Amniotic epithelial cell (primary cell): ENCODE data around the gene DIP2A.
"Not testable (repeated sequence)": the region's sequence is repeated elsewhere in the genome, so short reads cannot be mapped to it uniquely, and the experiment has no call there.

Source experiments
- DNase-seq: peaks from one replicate; pipeline ENCODE4 v3.0.0-alpha.2; 2010; ENCODE audit warnings: low read depth

Gene DIP2A

DNA sequence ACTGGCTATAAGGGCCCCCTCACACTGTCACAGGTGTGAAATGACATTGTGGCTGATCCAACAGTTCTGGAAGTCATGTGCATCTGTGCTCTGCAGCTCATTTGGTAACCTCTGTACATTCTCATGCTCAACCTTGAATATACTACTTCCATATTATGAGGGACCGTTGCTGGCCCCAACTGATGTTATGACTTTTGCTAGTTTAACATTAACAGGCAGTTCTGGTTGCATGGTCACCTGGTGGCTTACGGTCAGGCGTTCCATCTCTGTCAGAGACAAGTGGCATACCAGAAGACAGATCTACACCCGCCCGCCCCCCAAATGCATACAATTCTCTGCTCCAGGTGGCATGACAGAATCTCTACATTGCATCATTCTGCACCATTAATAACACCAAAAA lies 6.0 kb upstream of the DIP2A start:
- no peak for DNase-seq

DNA sequence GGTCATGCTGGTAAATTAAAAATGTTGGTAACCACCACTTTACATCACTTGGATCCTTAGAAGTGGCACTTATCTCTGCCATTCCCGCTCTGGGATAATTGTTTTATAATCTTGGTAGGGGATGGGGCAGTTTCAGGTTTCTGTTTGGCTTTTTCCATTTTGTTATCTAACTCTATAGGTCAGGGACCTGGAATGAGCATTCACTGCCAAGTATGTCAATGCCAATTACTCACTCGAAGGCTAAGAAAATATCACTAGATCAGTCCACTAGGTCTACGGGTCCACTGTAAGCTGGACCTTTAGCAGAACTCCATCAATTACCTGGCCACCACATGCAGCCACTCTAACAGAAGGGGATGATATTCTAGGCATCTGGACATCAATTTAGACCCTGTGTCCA lies 4.5 kb upstream of the DIP2A start:
- no peak for DNase-seq

DNA sequence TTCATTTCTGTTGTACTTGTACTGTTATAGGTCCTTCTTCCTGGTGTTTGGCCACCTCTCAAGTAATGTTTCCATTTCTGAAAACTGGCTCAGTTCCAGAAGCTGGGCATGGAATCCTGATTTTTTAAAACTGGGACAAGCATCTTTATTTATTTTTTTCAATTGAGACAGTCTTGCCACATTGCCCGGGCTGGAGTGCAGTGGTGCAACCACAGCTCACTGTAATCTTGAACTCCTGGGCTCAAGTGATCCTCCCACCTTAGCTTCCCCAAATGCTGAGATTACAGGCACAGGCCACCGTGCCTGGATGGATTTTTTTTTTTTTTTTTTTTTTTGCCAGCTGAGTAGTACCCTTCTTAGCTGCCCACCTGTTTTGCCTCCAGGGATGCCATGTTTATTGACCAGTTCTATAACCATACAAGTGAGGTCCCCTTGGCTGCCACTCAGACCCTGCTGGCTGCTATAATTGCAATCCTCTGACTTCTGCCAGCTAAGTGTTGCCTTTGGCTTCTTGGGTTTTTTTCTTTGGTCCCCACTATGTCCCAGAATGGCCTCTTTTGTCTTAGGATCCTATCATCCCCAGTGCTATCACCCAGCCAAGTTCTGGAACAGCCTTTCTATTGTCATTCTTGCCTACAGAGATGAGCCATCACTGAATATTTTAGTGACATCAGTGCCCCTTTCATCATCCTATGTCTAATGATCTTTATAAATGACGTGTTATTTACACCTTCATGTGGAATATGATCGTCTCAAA lies 3.9 kb upstream of the DIP2A start:
- peak; percentile 19 for DNase-seq

DNA sequence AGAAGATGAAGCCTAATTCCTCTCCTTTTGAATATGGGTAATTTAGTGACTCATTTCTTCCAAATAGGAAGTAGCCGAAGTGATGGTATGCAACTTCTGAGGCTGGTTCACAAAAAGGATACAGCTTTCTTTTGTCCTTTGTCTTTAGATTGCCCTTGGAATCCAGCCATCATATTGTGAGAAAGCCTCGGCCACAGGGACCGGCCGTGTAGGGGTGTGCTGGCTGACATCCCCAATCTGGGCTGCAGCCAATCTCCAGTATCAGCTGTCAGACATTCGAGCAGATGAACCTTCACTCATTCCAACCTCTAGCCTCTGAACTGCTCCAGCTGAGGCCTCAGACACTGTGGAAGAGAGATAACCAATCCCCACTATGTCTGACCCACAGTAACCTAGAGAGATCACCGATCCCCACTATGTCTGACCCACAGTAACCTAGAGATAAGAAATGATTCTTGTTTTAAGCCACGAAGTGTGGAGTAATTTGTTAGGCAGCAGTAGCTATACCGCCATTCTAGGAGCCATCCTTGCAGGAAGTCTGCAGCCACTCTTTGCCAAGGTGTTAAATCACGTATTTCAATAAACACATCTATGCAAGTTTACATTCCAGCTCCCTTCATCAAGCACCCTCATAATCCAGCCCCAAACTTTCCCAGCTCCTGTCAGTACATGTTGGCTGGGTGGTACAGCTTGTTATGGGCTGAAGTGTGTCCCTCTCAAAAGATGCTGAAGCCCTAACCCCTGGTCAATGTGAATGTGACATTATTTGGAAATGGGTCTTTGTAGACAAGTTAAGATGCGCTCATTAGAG lies 2.9 kb upstream of the DIP2A start:
- DNase-seq = peak; percentile 29

DNA sequence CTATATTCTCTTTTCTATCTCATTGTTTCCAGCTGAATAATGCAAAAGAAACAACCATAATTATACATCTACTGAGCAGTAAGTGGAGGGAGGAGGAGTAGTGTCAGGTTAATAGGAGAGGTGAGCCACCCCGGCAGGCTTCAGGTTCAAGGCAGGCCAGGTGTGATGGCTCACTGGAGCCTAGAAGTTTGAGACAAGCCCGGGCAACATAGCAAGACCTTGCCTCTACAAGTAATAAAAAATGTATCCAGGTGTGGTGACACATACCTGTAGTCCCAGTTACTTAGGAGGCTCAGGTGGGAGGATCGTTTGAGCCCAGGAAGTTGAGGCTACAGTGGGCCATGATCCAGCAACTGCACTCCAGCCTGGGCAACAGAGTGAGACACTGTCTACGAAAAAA lies 1.9 kb upstream of the DIP2A start:
- DNase-seq = no peak

DNA sequence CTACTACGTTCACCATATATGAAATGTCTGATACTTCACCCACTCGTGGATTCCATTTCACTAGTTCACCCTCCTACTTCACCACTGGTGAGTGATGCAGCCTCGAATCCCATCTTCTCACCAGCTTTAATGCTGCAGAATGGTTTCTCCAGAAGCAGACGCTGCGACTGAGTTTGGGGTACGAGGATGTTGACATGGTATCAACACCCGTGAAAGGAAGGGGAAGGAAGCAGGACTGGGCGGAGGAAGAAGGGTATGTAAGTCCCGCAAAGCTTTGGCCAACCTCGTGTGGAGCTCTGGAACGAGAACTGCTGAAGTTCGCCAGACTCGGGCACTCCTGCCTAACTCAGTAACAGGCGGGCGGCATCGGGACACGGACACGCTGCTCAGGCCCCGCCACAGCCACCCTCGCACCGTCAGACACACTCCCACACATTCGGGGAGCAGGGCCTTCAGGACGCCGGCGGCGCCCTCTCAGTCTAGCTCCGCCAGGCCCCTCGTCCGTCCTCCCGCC lies 833 bp upstream of the DIP2A start:
- peak; percentile 44 for DNase-seq

DNA sequence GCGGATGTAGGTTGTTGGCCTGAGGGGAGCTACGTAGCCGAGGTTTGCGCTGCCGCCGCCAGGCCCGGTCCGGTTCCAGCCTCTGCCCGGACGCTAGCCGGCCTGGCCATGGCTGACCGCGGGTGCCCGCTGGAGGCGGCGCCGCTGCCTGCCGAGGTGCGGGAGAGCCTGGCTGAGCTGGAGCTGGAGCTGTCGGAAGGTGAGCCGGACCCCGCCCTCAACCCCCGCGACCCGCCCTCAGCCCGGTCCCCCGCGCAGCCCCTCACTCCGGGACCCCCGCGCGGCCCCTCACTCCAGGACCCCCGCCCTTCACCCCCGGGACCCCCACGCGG lies 299 bp downstream of the DIP2A start:
- DNase-seq = no peak

DNA sequence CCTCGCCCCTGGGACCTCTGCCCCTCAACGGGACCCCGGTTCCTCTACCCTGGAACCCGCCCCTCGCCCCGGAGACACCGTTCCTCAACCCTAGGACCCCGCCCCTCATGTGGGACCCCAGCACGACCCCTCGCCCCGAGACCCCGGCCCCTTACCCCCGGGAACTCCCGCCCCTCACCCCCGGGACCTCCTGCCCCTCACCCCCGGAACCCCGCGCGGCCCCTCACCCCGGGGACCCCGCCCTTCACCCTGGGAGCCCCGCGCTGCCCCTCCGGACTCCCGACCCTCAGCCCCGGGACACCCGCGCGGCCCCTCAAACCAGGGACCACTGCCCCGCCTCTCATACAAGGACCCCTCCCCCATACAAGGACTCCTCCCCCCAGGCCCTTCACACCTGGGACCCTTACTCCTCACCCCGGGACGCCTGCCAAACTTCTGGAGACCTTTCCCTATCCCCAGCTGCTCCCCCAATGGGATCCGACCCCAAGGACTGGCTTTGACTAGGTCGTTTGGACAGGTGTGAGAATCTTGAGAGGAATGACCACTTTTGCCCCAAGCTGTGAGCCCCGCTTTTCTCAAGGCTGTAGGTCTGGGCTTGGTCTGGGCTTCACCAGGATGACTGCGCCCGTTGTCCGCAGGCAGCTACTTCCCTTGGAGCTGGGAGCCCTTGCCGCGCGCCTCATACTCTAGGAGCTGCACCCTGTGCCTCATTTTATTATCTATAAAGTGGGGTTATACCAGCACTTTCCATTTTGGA lies 843 bp downstream of the DIP2A start:
- peak; percentile 38 for DNase-seq

DNA sequence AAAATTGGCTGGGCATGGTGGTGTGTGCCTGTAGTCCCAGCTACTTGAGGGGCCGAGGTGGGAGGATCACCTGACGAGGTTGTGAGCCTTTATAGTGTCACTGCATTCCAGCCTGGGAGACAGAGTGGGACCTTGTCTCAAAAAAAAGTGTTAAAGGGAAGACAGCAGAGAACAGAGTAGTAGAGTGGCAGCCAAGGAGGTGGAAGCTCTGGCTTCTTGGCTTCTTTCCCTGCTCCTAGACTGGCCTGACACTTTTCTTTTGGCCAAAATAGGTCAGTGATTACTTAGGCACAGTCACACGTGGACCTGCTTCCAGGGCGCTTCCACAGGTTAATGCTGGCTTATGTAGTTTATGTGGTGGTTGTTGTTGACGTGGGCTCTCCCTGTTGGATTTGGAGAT lies 3.2 kb downstream of the DIP2A start:
- DNase-seq = no peak

DNA sequence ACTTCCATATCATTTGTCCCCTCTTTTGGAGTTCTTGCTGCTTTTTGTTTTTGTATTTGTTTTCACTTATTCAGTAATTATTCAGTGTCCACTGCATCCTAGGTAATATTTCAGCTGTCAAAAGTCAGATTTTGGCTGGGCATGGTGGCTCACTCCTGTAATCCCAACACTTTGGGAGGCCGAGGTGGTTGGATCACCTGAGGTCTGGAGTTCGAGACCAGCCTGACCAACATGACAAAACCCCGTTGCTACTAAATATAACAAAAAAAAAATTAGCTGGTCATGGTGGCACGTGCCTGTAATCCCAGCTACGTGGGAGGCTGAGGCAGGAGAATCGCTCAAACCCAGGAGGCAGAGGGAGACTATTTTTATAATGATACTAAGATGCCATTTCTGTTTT lies 6.5 kb downstream of the DIP2A start:
- DNase-seq = not testable (repeated sequence)

DNA sequence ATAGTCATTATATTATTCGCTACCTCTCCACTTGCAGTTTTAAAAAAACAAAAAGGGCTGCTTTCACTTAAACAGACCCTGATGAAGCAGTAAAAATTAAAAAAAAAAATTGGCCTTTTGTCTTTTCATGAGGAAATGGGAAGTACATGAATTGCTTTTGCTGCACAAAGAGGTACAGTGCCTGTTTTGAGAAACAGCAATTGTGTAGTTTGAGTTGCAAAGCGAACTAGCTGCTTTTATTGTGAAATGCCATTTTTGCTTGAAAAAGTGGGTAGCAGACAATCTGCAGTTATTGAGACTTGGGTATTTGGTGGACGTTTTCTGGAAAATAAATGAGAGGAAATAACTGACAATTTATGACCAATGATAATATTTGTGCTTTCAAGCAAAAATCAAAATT lies 7.0 kb downstream of the DIP2A start:
- no peak for DNase-seq

DNA sequence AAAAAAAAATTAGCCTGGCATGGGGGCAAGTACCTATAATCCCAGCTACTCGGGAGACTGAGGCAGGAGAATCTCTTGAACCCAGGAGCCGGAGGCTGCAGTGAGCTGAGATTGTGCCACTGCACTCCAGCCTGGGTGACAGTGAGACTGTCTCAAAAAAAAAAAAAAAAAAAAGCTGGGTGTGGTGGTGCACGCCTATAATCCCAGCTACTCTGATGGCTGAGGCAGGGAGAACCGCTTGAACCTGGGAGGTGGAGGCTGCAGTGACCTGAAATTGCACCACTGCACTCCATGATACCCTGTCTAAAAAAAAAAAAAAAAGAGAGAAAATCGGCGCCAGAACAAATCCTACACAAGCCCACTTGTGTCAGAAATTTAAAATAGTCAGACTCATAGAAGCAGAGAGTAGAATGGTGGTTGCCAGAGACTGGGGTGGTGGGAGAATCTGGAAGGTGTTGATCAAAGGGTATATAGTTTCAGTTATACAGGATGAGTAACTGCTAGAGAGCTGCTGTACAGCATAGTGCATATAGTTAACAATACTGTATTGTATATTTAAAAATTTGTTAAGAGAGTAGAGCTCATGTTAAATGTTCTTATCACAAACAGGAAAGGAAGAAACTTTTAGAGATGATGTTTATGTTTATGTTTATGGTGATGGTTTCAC lies 9.6 kb downstream of the DIP2A start:
- no peak for DNase-seq

DNA sequence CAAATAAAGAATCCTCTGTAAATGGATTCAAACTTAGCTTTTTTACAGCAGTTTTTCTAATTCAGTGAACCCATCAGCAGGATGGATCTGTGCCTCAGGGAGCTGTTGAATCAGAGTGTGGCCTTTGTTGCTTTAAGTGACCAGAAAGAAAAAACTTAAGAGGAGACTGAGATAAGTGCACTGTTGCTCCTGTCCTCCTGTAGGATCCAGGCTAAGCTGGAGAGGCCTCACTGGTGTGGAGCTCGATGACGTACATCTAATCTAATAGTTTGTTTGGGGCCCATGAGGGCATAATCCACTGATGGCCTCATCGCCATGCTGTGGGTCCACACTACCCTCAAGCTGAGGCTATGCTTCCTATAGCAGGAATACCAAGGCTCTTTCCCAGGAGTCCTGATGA lies 10.6 kb downstream of the DIP2A start:
- DNase-seq = no peak

DNA sequence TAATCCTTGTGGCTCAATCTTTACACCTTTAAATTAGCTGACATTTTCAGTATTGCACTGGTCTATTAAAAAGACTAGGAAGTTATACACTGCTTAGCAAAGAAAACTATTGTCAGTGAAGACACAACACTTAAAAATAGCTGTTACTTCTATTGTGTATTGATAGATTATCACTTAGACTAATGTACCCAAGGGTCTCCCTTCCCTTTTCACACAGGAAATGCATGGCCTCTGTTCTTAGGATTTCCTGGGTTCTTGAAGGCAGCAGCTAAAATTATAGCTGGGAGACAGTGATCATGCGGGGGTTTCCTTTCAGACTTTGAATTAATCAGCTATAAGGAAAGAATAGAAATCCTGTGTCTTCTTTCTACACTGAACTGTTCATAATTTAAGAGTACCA lies 12.8 kb downstream of the DIP2A start:
- DNase-seq = no peak

DNA sequence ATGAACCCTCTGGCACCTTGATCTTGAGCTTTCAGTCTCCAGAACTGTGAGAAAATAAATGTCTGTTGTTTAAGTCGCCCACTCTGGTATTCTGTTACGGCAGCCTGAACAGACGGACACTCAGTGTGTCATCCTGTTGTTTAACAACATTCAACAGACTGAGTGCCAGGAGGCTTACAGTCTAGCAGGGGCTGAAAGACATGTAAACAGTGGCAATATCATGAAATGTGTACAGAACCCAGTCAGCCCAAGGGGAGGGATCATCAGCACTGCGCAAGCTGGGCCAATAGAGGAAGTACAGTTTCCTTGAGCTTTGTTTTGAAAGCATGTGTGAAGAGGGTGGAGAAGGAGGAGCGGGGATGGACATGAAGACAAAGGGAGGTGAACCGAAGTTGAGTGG lies 13.6 kb downstream of the DIP2A start:
- DNase-seq = no peak

DNA sequence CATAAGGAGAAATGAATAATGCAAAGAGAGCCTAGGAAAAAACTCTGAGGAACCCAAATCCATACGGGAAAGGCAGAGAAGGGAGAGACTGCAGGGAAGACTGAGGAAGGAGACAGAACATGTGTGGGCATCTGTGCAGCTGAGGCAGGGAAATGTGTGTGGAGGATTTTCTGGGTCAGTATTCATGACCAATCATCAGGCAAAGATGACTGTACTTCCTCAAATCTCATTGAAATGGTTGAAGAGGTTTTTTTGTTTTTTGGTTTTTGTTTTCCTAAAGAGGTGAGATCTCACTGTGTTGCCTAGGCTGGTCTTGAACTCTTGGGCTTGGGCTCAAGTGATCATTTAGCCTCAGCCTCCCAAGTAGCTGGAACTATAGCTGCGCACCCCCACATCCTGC lies 15.7 kb downstream of the DIP2A start:
- no peak for DNase-seq

DNA sequence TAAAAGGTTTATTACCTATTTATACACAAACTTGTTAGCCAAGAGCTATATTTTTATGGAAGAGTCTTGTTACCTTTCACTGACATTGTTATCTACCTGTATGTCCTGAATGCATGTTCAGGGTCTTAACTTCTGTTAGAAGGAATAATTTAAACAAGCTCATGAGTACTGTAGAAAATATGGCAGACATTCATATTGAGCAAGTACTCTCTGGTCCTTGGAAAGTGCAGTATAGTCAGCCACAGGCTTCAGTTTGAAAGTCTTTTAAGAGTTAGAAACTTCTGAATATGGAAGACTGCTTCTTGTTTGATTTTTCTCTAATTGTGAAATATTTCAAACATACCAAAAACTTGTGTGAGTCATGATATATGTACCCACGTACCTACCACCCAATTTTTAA lies 16.6 kb downstream of the DIP2A start:
- DNase-seq = peak; percentile 13

DNA sequence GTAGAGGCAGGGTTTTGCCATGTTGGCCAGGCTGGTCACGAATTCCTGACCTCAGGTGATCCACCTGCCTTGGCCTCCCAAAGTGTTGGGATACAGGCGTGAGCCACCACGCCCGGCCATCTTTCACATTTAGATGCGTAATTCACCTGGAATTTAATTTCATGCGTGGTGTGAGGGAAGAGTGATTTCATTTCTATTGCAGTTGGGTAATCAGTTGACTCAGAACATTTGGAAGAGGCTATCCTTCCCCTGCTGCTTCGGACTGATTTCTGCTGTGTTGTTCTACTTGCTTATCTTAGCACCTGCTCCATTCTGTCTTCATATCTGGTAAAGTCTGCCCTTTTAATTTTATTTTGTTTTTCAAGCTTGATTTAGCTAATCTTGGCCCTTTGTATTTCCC lies 19.1 kb downstream of the DIP2A start:
- peak; percentile 79 for DNase-seq

DNA sequence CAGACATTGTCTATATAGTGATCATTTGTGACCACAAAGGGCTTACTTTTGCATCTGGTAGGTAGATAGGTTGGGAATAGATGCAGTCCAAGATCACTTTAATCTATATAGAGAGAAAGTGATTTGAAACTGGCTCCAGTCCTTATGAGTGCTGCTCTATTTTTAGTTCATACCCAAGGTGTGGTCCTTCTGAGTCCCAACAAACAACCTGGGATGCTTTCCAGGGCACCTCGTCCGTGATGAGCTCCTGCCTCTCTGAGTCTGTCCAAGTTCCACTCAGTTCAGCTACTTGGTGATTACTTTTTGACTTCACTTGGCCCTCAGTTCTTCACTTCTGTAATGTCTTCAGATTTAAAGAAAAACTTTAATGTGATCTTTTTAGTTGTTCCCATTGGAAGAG lies 20.2 kb downstream of the DIP2A start:
- DNase-seq = no peak

DNA sequence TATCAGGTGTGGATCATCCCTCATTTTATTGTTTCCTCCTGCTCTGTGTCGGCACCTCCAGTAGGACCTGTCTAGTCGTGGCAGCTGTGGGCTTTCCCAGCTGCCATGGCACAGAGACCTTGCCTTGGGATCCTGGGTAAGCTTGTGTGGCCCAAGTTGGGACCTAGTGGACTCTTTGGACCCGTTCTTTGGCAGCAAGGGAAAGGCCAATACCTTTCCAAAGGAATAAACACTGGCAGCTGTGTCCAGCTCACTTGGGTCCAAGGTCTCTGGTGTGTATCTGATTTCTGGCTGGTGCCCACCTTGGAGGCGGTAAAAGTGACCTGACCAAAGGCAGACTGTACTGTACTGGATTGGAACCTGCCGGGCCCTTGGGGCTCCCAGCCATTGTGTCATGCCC lies 21.8 kb downstream of the DIP2A start:
- no peak for DNase-seq

DNA sequence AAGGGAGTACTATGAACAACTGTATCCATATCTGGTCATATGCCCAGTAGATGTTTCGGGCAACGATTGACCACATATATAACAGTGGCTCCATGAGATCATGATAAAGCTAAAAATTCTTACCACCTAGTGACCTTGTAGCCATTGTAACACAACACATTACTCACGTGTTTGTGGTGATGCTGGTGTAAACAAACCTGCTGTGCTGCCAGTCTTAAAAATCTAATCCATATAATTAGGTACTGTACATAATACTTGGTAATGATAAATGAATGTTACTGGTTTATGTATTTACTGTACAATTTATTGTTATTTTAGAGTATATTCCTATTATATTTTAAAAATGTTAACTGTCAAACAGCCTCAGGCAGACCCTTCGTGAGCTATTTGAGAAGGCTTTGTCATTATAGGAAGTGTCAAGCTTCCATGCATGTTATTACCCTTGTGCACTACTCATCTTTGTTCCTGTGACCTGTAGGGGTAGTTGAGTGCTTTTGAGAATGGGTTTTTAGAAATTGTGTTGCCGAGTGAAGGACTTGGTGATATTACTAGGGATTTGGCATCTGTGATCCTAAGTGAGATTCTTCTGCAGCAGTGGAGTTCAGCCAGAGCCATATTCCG lies 23.6 kb downstream of the DIP2A start:
- DNase-seq = peak; percentile 12

DNA sequence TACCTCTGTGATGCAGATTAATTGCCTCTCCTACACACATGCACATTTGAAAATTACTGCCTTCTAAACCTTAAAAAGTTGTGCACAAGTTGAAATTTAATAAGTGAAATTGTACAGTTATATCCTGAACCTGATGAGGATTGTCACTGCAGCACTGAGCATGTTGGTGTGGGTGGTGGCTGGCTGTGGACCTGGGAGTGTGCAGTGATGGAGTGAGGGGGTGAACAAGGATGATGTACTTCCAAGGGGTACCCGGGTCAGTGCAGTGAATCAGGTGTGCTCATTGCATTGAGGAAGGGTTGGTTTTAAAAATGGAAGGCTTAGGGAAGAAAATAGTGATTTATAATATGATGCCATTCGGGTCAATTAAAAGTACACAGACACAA lies 24.1 kb downstream of the DIP2A start:
- DNase-seq = no peak
